Stimulated activated naive B cell treated with anti-CD40 and anti-IgM and Interleukin-4, amounts not matched to agents 10 μg/mL and 1 μg/mL and 100 μg/mL, for 72 hours (primary cell): ENCODE results near the gene CD28.
A peak's percentile ranks its signal among the peaks of the same experiment; 100 is the strongest.

Source experiments
- ATAC-seq, 2 donors: fragments of 150-1000 bp; cut with Tn5 transposase; replicated peaks; 2 replicates each; pipeline ENCODE4 v1.10.0; 2021; ENCODE audit warnings: moderate library complexity in 1 of 2
- DNase-seq: peaks from one replicate; pipeline ENCODE4 v3.0.0; 2021
- H3K27ac Mint-ChIP-seq: one replicate; pipeline ENCODE4 v1.8.0; 2022; ENCODE audit warnings: mild to moderate bottlenecking, mixed read lengths
- H3K27me3 Mint-ChIP-seq, 2 donors: one replicate each; pipeline ENCODE4 v1.8.0; 2022; ENCODE audit warnings: mixed read lengths in 2 of 2
- H3K36me3 Mint-ChIP-seq, 2 donors: one replicate each; pipeline ENCODE4 v1.8.0; 2022; ENCODE audit warnings: mixed read lengths in 2 of 2, mild to moderate bottlenecking in 1 of 2
- H3K4me1 Mint-ChIP-seq, 2 donors: one replicate each; pipeline ENCODE4 v1.8.0; 2022; ENCODE audit warnings: mixed read lengths in 2 of 2, mild to moderate bottlenecking in 1 of 2
- H3K4me3 Mint-ChIP-seq, 2 donors: one replicate each; pipeline ENCODE4 v1.8.0; 2022; ENCODE audit warnings: mild to moderate bottlenecking in 2 of 2, mixed read lengths in 2 of 2, moderate library complexity in 1 of 2
- H3K9me3 Mint-ChIP-seq, 2 donors: one replicate each; pipeline ENCODE4 v1.8.0; 2022; ENCODE audit warnings: mixed read lengths in 2 of 2, mild to moderate bottlenecking in 1 of 2

CD28 gene

DNA sequence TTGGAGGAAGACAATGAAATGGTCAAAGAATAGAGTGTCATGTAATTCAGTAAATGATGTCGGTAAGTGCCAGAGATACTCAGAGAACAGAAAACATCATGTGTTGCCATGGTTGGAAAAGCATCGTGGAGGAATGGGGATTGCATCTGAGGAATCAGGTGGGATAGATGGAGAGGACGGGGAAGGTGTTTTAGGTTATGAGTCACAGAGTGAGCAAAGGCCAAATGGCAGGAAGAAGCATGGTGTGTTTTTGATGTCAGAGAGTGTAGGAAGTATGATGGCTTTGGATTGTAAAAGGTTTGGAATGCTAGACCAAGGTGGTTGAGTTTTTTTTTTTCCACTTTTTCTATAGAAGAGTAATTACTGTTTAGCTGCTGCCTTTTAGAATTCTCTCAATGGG, 27.5 kb upstream of the CD28 start:
- peaks cover 13 to 17% of the 10 kb centered on the region in 2 donors for H3K4me1 Mint-ChIP-seq
- H3K27me3 Mint-ChIP-seq: peaks cover 66 to 69% of the 10 kb centered on the region in 2 donors
- ATAC-seq: no peak
- H3K27ac Mint-ChIP-seq: no peak overlapping the region
- H3K4me3 Mint-ChIP-seq: no peak overlapping the region
- no peak for DNase-seq
- H3K9me3 Mint-ChIP-seq: peaks cover 0 to 4% of the 10 kb centered on the region in 2 donors
- H3K36me3 Mint-ChIP-seq: peaks cover 3 to 6% of the 10 kb centered on the region in 2 donors

DNA sequence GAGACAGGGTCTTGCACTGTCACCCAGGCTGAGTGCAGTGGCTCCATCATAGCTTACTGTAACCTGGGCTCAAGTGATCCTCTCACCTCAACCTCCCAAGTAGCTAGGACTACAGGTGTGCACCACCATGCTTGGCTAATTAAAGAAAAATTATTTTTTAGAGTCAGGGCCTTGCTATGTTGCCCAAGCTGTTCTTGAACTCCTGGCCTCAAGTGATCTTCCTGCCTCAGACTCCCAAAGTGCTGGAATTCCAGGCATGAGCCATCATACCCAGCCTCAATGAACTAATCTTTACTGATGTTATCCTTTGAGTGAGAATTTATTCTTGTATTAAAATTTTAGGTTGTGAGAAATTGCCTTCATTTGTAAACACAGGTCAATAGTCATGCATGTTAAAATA, 27.0 kb upstream of the CD28 start:
- ATAC-seq (no peak), DNase-seq (no peak)
- Mint-ChIP-seq H3K4me3 (no peak overlapping the region), H3K27ac (no peak overlapping the region), H3K9me3 (peaks cover 0 to 4% of the 10 kb centered on the region in 2 donors), H3K4me1 (peaks cover 10 to 15% of the 10 kb centered on the region in 2 donors), H3K36me3 (peaks cover 3 to 6% of the 10 kb centered on the region in 2 donors), H3K27me3 (peaks cover 67 to 69% of the 10 kb centered on the region in 2 donors)

DNA sequence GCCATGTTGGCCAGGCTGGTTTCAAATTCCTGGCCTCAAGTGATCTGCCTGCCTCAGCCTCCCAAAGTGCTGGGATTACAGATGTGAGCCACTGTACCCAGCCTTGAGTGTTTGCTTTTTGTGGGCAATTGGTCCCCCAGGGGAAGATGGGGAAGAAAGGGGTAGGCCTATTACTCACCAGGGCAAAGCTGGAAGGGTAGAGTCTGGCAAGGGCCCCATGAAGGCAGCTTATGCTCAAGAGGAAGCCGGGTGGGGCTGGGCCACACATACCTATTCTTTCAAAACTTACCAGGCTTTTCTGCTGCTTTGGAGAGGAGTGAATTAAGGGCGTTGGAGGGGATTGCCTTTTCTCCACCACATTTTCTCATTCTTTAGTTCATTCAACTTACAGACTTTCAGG, 24.5 kb upstream of the CD28 start:
- Mint-ChIP-seq H3K27me3 (peaks cover 65 to 66% of the 10 kb centered on the region in 2 donors), H3K4me3 (no peak overlapping the region), H3K4me1 (peaks cover 5 to 12% of the 10 kb centered on the region in 2 donors), H3K27ac (no peak overlapping the region), H3K36me3 (peaks cover 1 to 6% of the 10 kb centered on the region in 2 donors), H3K9me3 (peaks cover 0 to 4% of the 10 kb centered on the region in 2 donors)
- ATAC-seq (peak in 1 of 2 donors; percentile 18), DNase-seq (no peak)

DNA sequence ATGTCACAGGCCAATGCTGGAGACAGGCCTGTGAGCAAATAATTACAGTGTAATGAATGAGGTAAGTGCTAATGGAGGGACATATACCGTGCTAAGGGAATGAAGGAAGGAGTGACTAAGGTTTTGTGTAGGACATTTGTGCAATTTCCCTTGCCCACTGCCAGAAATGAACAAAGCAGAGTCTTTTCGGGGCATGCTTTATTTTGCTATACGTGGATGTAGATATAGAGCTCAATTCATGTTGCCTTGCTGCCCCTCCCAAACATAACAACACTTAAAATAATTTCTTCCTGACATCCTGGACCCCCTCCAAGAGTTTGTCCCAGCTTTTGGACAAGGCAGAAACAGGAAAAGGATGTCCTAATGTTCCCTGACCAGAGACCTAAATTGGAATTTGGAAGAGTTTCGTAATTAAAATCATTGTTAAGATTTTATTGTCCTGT, 23.7 kb upstream of the CD28 start:
- H3K27me3 Mint-ChIP-seq: peaks cover 68 to 74% of the 10 kb centered on the region in 2 donors
- DNase-seq: no peak
- no peak overlapping the region for H3K27ac Mint-ChIP-seq
- peaks cover 1 to 6% of the 10 kb centered on the region in 2 donors for H3K36me3 Mint-ChIP-seq
- peaks cover 0 to 4% of the 10 kb centered on the region in 2 donors for H3K9me3 Mint-ChIP-seq
- peaks cover 7 to 18% of the 10 kb centered on the region in 2 donors for H3K4me1 Mint-ChIP-seq
- no peak overlapping the region for H3K4me3 Mint-ChIP-seq
- no peak for ATAC-seq

DNA sequence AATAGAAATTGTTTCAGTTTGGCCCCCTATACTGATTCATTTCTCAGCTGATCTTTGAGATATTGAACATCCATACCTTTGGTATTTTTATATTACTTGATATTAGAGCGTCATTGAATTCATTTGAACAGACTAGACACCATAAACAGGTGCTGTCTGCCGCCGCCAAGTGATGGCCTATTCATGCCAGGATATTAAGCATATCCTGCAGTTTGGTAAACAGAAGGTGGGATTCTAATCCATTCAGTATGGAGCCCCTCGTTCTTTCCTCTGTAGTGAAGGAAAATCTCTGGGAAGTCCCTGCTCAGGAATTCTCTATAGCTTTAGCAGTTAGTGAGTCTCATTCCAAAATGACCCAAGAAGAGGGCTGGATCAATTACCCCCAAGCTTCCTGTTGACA, 23.0 kb upstream of the CD28 start:
- Mint-ChIP-seq H3K36me3 (peaks cover 1 to 6% of the 10 kb centered on the region in 2 donors), H3K27ac (no peak overlapping the region), H3K27me3 (peaks cover 66 to 72% of the 10 kb centered on the region in 2 donors), H3K4me1 (peaks cover 7 to 20% of the 10 kb centered on the region in 2 donors), H3K9me3 (peaks cover 0 to 4% of the 10 kb centered on the region in 2 donors), H3K4me3 (no peak overlapping the region)
- DNase-seq (no peak), ATAC-seq (no peak)

DNA sequence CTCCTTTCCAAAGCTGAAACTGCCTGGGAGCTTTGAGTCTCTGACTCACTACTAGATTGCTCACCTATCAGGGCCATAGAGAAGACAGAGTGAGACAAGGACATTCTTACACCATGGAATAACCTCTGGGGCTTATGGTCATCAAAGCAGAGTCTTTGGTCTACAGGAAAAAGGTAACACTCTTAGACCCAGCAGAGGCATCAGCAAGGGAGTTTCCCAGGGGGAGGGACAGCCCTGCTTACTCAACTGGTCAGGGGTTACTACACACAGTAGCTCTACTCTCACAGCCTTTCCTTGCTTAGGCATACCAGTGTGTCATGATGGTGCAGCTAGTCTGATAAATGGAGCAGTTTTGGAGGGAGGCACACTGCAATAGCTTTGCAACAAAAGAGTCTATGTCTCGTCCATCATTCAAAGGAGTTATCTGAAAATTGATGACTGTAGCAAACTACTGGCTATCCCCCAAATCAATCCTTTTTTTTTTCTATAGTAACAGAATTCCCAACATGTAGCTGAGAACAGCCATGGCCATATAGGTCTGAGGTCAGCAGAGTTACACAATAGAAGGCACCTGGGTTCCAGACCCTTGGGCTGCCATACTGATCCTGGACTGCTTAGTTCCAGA, 22.4 kb upstream of the CD28 start:
- ATAC-seq (peak; percentile 94 to 97), DNase-seq (peak; percentile 31)
- H3K27ac Mint-ChIP-seq: no peak overlapping the region
- H3K9me3 Mint-ChIP-seq: peaks cover 0 to 4% of the 10 kb centered on the region in 2 donors
- no peak overlapping the region for H3K4me3 Mint-ChIP-seq
- H3K27me3 Mint-ChIP-seq: peaks cover 60 to 66% of the 10 kb centered on the region in 2 donors
- peaks cover 1 to 6% of the 10 kb centered on the region in 2 donors for H3K36me3 Mint-ChIP-seq
- peaks cover 10 to 27% of the 10 kb centered on the region in 2 donors for H3K4me1 Mint-ChIP-seq

DNA sequence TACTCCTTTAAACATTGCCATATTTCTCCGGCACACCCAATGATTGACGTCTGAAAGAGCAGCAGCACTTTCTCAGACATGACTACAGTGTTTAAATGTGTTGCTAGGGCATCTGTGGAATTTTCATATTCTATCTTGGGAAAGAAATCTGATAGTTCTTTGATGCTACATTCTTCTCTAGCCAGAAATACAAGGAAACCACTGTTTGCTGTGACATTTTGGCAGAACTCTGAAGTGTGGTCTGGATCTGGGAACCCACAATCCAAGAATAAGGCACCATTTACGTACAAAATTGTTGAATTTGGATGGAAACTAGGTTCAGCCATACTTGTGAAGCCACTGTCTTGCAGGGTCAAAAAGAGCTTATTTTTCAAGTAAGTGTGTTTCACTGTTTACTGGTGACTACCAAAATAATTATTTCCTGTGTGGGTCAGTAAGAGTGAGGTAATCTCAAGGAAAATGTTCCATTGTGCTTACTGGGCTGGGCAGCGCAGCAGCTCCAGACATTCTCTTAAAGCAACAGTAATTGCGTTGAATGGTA, 21.3 kb upstream of the CD28 start:
- no peak for ATAC-seq
- no peak for DNase-seq
- H3K27ac Mint-ChIP-seq: no peak overlapping the region

DNA sequence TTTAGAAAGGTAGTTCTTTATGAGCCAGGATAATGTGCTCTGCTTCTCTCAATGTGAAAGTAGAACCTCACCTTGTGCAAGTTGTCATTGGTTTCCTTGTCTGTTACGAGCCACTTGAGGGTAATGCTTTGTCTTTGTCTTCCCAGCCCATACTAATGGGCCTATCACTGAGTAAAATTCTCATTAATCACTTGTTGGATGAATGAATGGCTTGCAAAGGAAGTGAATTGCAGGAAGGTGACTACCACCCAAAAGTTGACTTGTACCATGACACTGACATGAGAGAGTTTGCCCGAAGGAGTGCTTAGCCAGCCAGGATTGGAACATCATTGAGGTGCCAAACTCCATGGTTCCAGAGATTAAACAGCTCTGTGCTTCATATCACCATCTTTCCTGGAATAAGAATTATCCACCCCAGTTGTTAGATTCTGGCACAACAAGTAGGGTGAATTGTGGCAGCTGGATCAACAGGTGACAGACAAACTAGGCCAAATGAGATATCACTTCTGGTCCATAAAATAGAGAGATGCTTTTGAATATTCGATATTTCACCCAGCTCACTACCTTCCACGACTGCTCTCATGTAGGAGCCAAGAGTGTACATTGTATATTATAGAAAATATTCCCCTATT, 20.5 kb upstream of the CD28 start:
- peaks cover 60 to 62% of the 10 kb centered on the region in 2 donors for H3K27me3 Mint-ChIP-seq
- no peaks in the 10 kb centered on the region for H3K36me3 Mint-ChIP-seq
- peaks cover 16 to 45% of the 10 kb centered on the region in 2 donors for H3K4me1 Mint-ChIP-seq
- DNase-seq: no peak
- H3K27ac Mint-ChIP-seq: no peak overlapping the region
- no peaks in the 10 kb centered on the region for H3K9me3 Mint-ChIP-seq
- H3K4me3 Mint-ChIP-seq: no peak overlapping the region
- no peak for ATAC-seq

More for the DNA sequence above, 21.3 kb upstream of the CD28 start:
- Mint-ChIP-seq H3K4me3 (no peak overlapping the region), H3K27me3 (peaks cover 60 to 62% of the 10 kb centered on the region in 2 donors), H3K9me3 (peaks cover 0 to 4% of the 10 kb centered on the region in 2 donors), H3K36me3 (peaks cover 1 to 6% of the 10 kb centered on the region in 2 donors), H3K4me1 (peaks cover 13 to 38% of the 10 kb centered on the region in 2 donors)

DNA sequence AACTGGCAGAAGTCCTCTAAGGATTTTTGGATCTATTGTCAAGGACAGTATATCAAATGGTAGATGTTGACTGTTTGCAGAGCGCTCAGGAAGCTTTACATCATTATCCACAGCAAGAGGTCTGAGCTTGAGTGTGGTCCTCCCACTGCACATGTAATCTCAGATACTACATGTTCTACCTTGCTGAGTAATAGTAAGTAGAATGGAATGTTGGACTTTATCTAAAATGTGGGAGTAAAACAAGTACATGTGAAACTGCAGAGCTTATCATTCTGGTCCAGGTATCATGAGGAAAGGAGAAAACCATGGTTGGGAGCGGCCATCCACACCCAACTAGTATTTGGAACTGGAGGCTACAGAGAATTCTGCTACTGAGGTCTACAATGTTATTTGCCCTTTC, 19.3 kb upstream of the CD28 start:
- no peaks in the 10 kb centered on the region for H3K36me3 Mint-ChIP-seq
- H3K9me3 Mint-ChIP-seq: no peaks in the 10 kb centered on the region
- H3K27me3 Mint-ChIP-seq: peaks cover 59 to 63% of the 10 kb centered on the region in 2 donors
- H3K4me3 Mint-ChIP-seq: no peak overlapping the region
- ATAC-seq (no peak), DNase-seq (no peak)
- peaks cover 16 to 47% of the 10 kb centered on the region in 2 donors for H3K4me1 Mint-ChIP-seq
- no peak overlapping the region for H3K27ac Mint-ChIP-seq

DNA sequence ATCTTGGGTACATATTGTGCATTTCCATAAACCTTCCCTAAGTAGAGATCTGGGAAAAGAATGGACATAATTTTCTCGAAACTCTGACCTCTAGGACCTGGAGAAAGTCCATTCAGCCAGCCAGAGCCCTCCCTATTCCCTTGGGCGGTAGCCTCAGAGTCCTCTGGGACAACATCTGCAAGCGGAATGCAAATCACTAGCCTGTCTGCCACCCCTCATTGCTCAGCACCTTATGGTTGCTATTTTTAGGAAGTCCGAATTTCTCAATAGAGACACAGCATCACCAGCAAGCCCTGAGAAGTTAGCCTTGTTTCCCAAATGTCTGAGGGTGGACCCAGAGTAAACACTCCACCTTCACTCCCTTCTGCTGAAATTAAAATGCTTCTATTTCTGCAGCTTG, 17.6 kb upstream of the CD28 start:
- ATAC-seq: peak; percentile 80

DNA sequence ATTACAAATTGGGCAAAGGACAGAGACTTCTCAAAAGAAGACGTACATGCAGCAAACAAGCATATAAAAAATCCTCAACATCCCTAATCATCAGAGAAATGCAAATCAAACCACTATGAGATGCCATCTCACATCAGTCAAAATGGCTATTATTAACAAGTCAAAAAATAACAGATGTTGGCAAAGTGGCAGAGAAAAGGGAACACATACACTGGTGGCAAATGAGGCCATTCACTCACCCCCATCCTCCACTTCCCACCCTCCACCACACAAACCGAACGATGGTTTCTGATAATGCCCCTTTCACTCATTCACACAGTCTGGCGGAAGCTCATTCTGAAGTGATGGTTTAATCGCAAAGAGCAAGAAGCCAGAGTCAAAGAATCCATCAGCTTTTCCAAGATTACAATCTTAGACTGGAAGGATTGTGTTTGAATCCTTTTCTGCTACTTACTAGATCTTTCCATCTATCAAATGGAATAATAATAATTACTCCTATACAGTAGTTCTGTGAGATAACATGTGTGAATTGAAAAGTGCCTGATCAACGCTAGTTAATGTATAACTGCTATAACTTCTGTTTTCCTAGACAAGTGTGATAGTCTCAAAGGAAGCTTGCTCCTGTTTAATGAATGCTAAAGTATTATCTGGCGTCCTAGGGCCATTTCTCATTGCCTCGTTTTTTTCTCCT, 16.9 kb upstream of the CD28 start:
- DNase-seq (no peak), ATAC-seq (peak; percentile 53 to 70)
- H3K27me3 Mint-ChIP-seq: peaks cover 60% of the 10 kb centered on the region in 2 donors
- no peak overlapping the region for H3K27ac Mint-ChIP-seq
- no peaks in the 10 kb centered on the region for H3K36me3 Mint-ChIP-seq
- no peak overlapping the region for H3K4me3 Mint-ChIP-seq
- no peaks in the 10 kb centered on the region for H3K9me3 Mint-ChIP-seq
- H3K4me1 Mint-ChIP-seq: peaks cover 11 to 41% of the 10 kb centered on the region in 2 donors

More for the DNA sequence above, 17.6 kb upstream of the CD28 start:
- Mint-ChIP-seq H3K9me3 (no peaks in the 10 kb centered on the region), H3K36me3 (no peaks in the 10 kb centered on the region), H3K27ac (no peak overlapping the region), H3K4me3 (peak overlapping the region in 1 of 2 donors; percentile 8), H3K4me1 (peaks cover 14 to 45% of the 10 kb centered on the region in 2 donors), H3K27me3 (peaks cover 57 to 58% of the 10 kb centered on the region in 2 donors)
- DNase-seq: peak; percentile 37

DNA sequence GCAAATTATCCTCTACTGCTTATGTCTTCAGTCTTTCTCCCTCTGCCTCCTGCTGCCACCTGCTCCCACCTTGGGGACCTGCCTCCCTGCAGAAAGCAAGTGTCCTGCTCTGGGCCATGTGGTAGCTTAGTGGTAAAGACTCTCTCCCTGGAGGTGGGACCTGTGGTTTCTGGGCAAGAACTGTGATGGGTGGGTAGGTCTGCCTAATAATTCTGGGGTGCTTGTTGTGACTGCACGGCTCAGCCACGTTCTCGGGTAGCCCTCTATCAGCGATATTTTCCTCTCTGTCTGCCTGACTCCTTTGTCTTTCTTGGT, 16.4 kb upstream of the CD28 start:
- H3K4me1 Mint-ChIP-seq: peaks cover 11 to 41% of the 10 kb centered on the region in 2 donors
- H3K4me3 Mint-ChIP-seq: no peak overlapping the region
- peaks cover 59 to 65% of the 10 kb centered on the region in 2 donors for H3K27me3 Mint-ChIP-seq
- H3K9me3 Mint-ChIP-seq: no peaks in the 10 kb centered on the region
- no peak for ATAC-seq
- DNase-seq: no peak
- H3K36me3 Mint-ChIP-seq: no peaks in the 10 kb centered on the region
- peak overlapping the region; percentile 7 for H3K27ac Mint-ChIP-seq

DNA sequence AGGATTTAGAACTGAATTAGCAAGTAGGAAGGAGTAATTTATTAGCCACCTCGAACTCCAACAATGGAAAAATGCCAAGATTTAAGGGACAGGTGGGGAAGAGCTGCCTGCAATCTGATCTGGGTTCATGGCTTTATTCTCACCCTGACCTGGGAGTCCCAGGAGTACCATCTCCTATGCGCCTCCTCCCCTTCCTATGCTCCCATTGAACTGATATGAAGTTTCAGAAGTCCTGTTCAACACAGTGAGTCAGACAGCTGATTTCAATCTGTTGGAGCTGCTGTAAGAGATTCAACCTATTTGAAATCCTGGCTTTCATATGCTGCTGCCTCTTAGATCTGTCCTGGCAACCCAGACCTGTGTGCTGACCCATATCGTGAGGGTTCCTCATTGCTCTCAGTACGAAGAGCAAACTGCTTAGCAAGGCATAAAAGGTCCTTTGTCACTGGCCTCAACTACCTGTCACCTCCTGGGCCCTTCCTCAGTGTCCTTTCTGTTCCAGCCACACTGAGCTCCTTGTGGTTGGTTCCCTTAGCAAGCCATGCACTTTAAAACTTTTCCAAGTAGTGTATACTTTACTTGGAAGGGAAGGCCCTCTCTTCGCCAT, 15.9 kb upstream of the CD28 start:
- no peak overlapping the region for H3K27ac Mint-ChIP-seq
- no peak overlapping the region for H3K4me3 Mint-ChIP-seq
- ATAC-seq: no peak
- DNase-seq: no peak
- H3K4me1 Mint-ChIP-seq: peaks cover 11 to 41% of the 10 kb centered on the region in 2 donors
- H3K27me3 Mint-ChIP-seq: peaks cover 60 to 70% of the 10 kb centered on the region in 2 donors
- no peaks in the 10 kb centered on the region for H3K36me3 Mint-ChIP-seq
- no peaks in the 10 kb centered on the region for H3K9me3 Mint-ChIP-seq

DNA sequence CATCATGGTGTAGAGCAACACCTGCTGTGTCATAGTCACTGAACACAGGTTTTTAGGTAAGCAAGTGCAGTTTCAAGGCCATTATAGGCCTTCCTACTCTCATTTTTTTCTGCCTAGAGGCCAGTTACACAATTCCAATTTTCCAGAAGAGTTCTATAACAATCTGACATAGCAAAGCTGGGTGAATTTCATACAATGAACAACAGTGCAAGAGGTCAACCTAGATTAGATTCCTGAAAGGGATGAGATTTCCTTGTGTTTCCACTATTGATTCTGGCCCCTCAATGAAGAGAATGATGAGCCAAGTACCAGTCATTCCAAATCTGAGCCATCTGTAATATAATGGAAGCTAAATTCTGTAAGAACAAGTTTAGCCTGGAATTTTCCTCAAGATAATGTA, 15.3 kb upstream of the CD28 start:
- Mint-ChIP-seq H3K27ac (no peak overlapping the region), H3K36me3 (no peaks in the 10 kb centered on the region), H3K4me3 (no peak overlapping the region), H3K4me1 (peaks cover 11 to 41% of the 10 kb centered on the region in 2 donors), H3K27me3 (peaks cover 58 to 68% of the 10 kb centered on the region in 2 donors), H3K9me3 (no peaks in the 10 kb centered on the region)
- ATAC-seq (no peak), DNase-seq (no peak)
